HEK293 (cell line): Measurements from ENCODE around the gene CNOT9.

Experiments
- CTCF ChIP-seq: fragments of 450-650 bp; formaldehyde crosslinking; IDR thresholded peaks from 2 replicates; pipeline ENCODE4 v1.5.1; 2016; ENCODE audit warnings: missing biosample characterization, missing genetic modification characterization
- KLF9 ChIP-seq: fragments of 450-650 bp; formaldehyde crosslinking; IDR thresholded peaks from 2 replicates; pipeline ENCODE4 v1.5.1; 2016; ENCODE audit warnings: missing biosample characterization, missing genetic modification characterization, low read depth
- ZNF423 ChIP-seq: fragments of 450-650 bp; formaldehyde crosslinking; IDR thresholded peaks from 2 replicates; pipeline ENCODE4 v1.5.1; 2016; ENCODE audit warnings: missing biosample characterization, missing genetic modification characterization
- ZNF585B ChIP-seq: fragments of 450-650 bp; formaldehyde crosslinking; IDR thresholded peaks from 2 replicates; pipeline ENCODE4 v1.5.1; 2016; ENCODE audit warnings: missing biosample characterization, missing genetic modification characterization
- ZNF596 ChIP-seq: fragments of 450-650 bp; IDR thresholded peaks from 2 replicates; pipeline ENCODE4 v1.5.0; 2018; ENCODE audit warnings: missing biosample characterization, mild to moderate bottlenecking, missing genetic modification characterization, moderate library complexity
- TF ChIP-seq, protein P1 (sequence below): fragments of 450-650 bp; formaldehyde crosslinking; IDR thresholded peaks from 2 replicates; pipeline ENCODE4 v1.5.1; 2016; ENCODE audit warnings: missing biosample characterization, missing genetic modification characterization, low read depth

DNA sequence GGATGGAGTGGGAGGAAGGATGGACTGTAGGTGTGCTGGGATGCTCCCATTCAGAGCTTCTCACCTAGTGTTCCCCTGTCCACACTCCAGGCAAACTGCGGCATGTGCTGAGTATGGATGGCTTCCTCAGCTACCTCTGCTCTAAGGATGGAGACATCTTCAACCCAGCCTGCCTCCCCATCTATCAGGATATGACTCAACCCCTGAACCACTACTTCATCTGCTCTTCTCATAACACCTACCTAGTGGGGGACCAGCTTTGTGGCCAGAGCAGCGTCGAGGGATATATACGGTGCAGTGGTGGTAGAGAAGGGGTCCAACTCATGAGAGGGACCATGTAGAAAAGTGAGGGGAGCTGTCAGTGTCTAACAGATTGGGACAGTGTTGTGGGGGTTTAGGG lies 59.3 kb downstream of the CNOT9 start:
- TF ChIP-seq CTCF (tag by site-specific recombination) (no peak), ZNF596 (tag by site-specific recombination) (no peak), ZNF585B (no peak), ZNF423 (tag by site-specific recombination) (no peak), KLF9 (tag by site-specific recombination) (no peak)
- TF ChIP-seq, protein P1, sequence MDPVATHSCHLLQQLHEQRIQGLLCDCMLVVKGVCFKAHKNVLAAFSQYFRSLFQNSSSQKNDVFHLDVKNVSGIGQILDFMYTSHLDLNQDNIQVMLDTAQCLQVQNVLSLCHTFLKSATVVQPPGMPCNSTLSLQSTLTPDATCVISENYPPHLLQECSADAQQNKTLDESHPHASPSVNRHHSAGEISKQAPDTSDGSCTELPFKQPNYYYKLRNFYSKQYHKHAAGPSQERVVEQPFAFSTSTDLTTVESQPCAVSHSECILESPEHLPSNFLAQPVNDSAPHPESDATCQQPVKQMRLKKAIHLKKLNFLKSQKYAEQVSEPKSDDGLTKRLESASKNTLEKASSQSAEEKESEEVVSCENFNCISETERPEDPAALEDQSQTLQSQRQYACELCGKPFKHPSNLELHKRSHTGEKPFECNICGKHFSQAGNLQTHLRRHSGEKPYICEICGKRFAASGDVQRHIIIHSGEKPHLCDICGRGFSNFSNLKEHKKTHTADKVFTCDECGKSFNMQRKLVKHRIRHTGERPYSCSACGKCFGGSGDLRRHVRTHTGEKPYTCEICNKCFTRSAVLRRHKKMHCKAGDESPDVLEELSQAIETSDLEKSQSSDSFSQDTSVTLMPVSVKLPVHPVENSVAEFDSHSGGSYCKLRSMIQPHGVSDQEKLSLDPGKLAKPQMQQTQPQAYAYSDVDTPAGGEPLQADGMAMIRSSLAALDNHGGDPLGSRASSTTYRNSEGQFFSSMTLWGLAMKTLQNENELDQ (tag by site-specific recombination), result no peak
